ACC112 (cell line): ENCODE measurements around the gene ANKRD33.

Source experiments
- H2AFZ ChIP-seq: fragments of 200-600 bp; sonication (generic); one replicate; pipeline ENCODE4 v1.6.0; 2017; ENCODE audit warnings: antibody characterized with exemption, low read length; ENCODE audit not compliant: unreplicated experiment
- H3K27ac ChIP-seq: fragments of 200-600 bp; sonication (generic); 2 replicates; pipeline ENCODE4 v1.5.1; 2014; ENCODE audit warnings: low read depth, mild to moderate bottlenecking, antibody characterized with exemption, low read length, moderate library complexity
- H3K27me3 ChIP-seq: fragments of 200-600 bp; sonication (generic); 2 replicates; pipeline ENCODE4 v1.6.1; 2014; ENCODE audit warnings: mild to moderate bottlenecking, antibody characterized with exemption, low read length, moderate library complexity, mixed read lengths; ENCODE audit not compliant: insufficient read depth
- H3K36me3 ChIP-seq: fragments of 200-600 bp; sonication (generic); 2 replicates; pipeline ENCODE4 v1.6.1; 2016; ENCODE audit warnings: mild to moderate bottlenecking, antibody characterized with exemption, low read length, moderate library complexity, mixed read lengths; ENCODE audit not compliant: insufficient read depth
- H3K4me1 ChIP-seq: fragments of 200-600 bp; sonication (generic); one replicate; pipeline ENCODE4 v1.6.1; 2016; ENCODE audit warnings: low read length, mixed read lengths; ENCODE audit not compliant: insufficient read depth, unreplicated experiment, control insufficient read depth
- H3K4me3 ChIP-seq: fragments of 200-600 bp; sonication (generic); 2 replicates; pipeline ENCODE4 v1.5.1; 2014; ENCODE audit warnings: mild to moderate bottlenecking, low read depth, low read length
- H3K79me2 ChIP-seq: fragments of 200-600 bp; sonication (generic); one replicate; pipeline ENCODE4 v1.6.0; 2016; ENCODE audit warnings: low read length; ENCODE audit not compliant: control insufficient read depth, unreplicated experiment, insufficient read depth

The ANKRD33 gene

GRCh38 chr12:51862947-51863346 lies 25.0 kb upstream of the ANKRD33 start:
- Histone ChIP-seq H3K79me2 (no peaks in the 10 kb centered on the region), H3K4me3 (no peak overlapping the region), H3K27ac (no peak overlapping the region), H2AFZ (no peak overlapping the region), H3K27me3 (peaks cover 22% of the 10 kb centered on the region), H3K36me3 (no peaks in the 10 kb centered on the region), H3K4me1 (no peaks in the 10 kb centered on the region)

- Histone ChIP-seq H2AFZ (no peak overlapping the region), H3K79me2 (no peaks in the 10 kb centered on the region), H3K4me3 (no peak overlapping the region), H3K27me3 (peaks cover 27% of the 10 kb centered on the region), H3K27ac (no peak overlapping the region), H3K36me3 (no peaks in the 10 kb centered on the region), H3K4me1 (no peaks in the 10 kb centered on the region)
These were observed 24.5 kb upstream of the ANKRD33 start for GRCh38 chr12:51863363-51863932.

GRCh38 chr12:51863933-51864832 lies 23.7 kb upstream of the ANKRD33 start:
- Histone ChIP-seq H3K27ac (no peak overlapping the region), H2AFZ (no peak overlapping the region), H3K36me3 (no peaks in the 10 kb centered on the region), H3K4me1 (no peaks in the 10 kb centered on the region), H3K79me2 (no peaks in the 10 kb centered on the region), H3K4me3 (peak overlapping the region; percentile 23; the same call in 1 of the 2 replicates), H3K27me3 (peaks cover 35% of the 10 kb centered on the region)

GRCh38 chr12:51864833-51865670 lies 22.9 kb upstream of the ANKRD33 start:
- H3K4me1 ChIP-seq, result no peaks in the 10 kb centered on the region

GRCh38 chr12:51865757-51866270 lies 22.1 kb upstream of the ANKRD33 start:
- H3K27me3 ChIP-seq, result peaks cover 51% of the 10 kb centered on the region
- H3K4me1 ChIP-seq, result no peaks in the 10 kb centered on the region
- H3K36me3 ChIP-seq, result no peaks in the 10 kb centered on the region
- no peak overlapping the region for H3K4me3 ChIP-seq
- no peaks in the 10 kb centered on the region for H3K79me2 ChIP-seq
- no peak overlapping the region for H3K27ac ChIP-seq
- no peak overlapping the region for H2AFZ ChIP-seq

More at GRCh38 chr12:51864833-51865670, 22.9 kb upstream of the ANKRD33 start:
- H3K36me3 ChIP-seq, result no peaks in the 10 kb centered on the region
- no peak overlapping the region for H3K4me3 ChIP-seq
- H3K27me3 ChIP-seq, result peaks cover 43% of the 10 kb centered on the region
- H3K27ac ChIP-seq, result no peak overlapping the region
- no peaks in the 10 kb centered on the region for H3K79me2 ChIP-seq
- no peak overlapping the region for H2AFZ ChIP-seq

GRCh38 chr12:51866324-51866723 lies 21.6 kb upstream of the ANKRD33 start:
- Histone ChIP-seq H3K4me1 (no peaks in the 10 kb centered on the region), H3K79me2 (no peaks in the 10 kb centered on the region)

GRCh38 chr12:51866762-51867161 lies 21.1 kb upstream of the ANKRD33 start:
- Histone ChIP-seq H3K4me1 (no peaks in the 10 kb centered on the region), H2AFZ (no peak overlapping the region), H3K36me3 (no peaks in the 10 kb centered on the region), H3K79me2 (no peaks in the 10 kb centered on the region), H3K4me3 (no peak overlapping the region), H3K27ac (no peak overlapping the region), H3K27me3 (peaks cover 54% of the 10 kb centered on the region)

More at GRCh38 chr12:51866324-51866723, 21.6 kb upstream of the ANKRD33 start:
- Histone ChIP-seq H2AFZ (no peak overlapping the region), H3K36me3 (no peaks in the 10 kb centered on the region), H3K4me3 (no peak overlapping the region), H3K27me3 (peaks cover 54% of the 10 kb centered on the region), H3K27ac (no peak overlapping the region)

- no peaks in the 10 kb centered on the region for H3K79me2 ChIP-seq
- no peak overlapping the region for H3K27ac ChIP-seq
- no peaks in the 10 kb centered on the region for H3K4me1 ChIP-seq
- peaks cover 53% of the 10 kb centered on the region for H3K27me3 ChIP-seq
- H3K36me3 ChIP-seq, result no peaks in the 10 kb centered on the region
- no peak overlapping the region for H3K4me3 ChIP-seq
- no peak overlapping the region for H2AFZ ChIP-seq
These were observed 20.5 kb upstream of the ANKRD33 start for GRCh38 chr12:51867371-51867770.

GRCh38 chr12:51867796-51868428 lies 20.0 kb upstream of the ANKRD33 start:
- H3K36me3 ChIP-seq, result no peaks in the 10 kb centered on the region
- no peak overlapping the region for H3K27ac ChIP-seq
- no peak overlapping the region for H2AFZ ChIP-seq
- H3K4me3 ChIP-seq, result no peak overlapping the region
- no peaks in the 10 kb centered on the region for H3K4me1 ChIP-seq
- H3K27me3 ChIP-seq, result peaks cover 50% of the 10 kb centered on the region
- no peaks in the 10 kb centered on the region for H3K79me2 ChIP-seq
